K562 (cell line): Measurements from ENCODE around the gene TAS2R42.

ENCODE experiments used
- ARHGAP35 ChIP-seq: fragments of 450-650 bp; IDR thresholded peaks from 2 replicates; pipeline ENCODE4 v1.6.1; 2018; ENCODE audit not compliant: partially characterized antibody
- GABPB1 ChIP-seq: sonication (generic); formaldehyde crosslinking; IDR thresholded peaks from 2 replicates; pipeline ENCODE4 v1.8.0; 2022; ENCODE audit warnings: mild to moderate bottlenecking, missing genetic modification reagents
- JUNB ChIP-seq: fragments of 450-650 bp; formaldehyde crosslinking; conservative IDR thresholded peaks from 2 replicates; pipeline ENCODE4 v1.4.0; 2020; ENCODE audit warnings: mild to moderate bottlenecking
- STAT5A ChIP-seq: IDR thresholded peaks from 2 replicates; pipeline ENCODE4 v1.6.1; 2012; ENCODE audit warnings: low read length, inconsistent platforms, borderline replicate concordance
- ZHX1 ChIP-seq: fragments of 150-350 bp; conservative IDR thresholded peaks from 2 replicates; pipeline ENCODE4 v1.6.1; 2014; ENCODE audit warnings: low read length
- ZNF507 ChIP-seq: conservative IDR thresholded peaks from 2 replicates; pipeline ENCODE4 v1.6.1; 2017; ENCODE audit warnings: missing genetic modification characterization, missing compliant biosample characterization
- TF ChIP-seq, protein P1 (sequence below), 2 experiments: fragments of 150-350 bp in 1 of 2; IDR thresholded peaks; 2 replicates each; pipeline ENCODE4 v1.6.1; 2012 to 2016; ENCODE audit warnings: low read depth in 2 of 2, low read length in 2 of 2, mild to moderate bottlenecking in 1 of 2, moderate library complexity in 1 of 2
- TF ChIP-seq, protein P2 (sequence below): fragments of 450-650 bp; formaldehyde crosslinking; IDR thresholded peaks from 2 replicates; pipeline ENCODE4 v1.4.0; 2020; ENCODE audit warnings: mild to moderate bottlenecking, mixed read lengths

DNA sequence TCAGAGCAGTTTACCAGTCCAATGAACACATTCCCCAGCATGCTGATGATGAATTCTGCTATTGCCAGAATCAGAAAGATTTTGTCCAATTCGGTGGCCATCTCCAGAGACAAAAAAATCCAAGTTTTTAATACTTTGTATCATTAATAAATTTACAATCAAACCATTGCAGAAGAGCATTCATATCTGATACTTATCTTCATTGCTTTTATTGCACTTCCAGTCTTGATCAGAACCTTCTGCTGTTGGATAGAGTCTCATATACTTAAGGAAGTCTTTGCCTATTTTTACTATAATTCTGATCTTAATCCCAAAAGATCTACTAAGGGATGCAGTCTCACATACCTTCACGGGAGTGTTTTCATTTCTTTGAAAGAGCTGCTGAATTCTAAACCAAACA is at the start of gene TAS2R42:
- TF ChIP-seq, protein P1, sequence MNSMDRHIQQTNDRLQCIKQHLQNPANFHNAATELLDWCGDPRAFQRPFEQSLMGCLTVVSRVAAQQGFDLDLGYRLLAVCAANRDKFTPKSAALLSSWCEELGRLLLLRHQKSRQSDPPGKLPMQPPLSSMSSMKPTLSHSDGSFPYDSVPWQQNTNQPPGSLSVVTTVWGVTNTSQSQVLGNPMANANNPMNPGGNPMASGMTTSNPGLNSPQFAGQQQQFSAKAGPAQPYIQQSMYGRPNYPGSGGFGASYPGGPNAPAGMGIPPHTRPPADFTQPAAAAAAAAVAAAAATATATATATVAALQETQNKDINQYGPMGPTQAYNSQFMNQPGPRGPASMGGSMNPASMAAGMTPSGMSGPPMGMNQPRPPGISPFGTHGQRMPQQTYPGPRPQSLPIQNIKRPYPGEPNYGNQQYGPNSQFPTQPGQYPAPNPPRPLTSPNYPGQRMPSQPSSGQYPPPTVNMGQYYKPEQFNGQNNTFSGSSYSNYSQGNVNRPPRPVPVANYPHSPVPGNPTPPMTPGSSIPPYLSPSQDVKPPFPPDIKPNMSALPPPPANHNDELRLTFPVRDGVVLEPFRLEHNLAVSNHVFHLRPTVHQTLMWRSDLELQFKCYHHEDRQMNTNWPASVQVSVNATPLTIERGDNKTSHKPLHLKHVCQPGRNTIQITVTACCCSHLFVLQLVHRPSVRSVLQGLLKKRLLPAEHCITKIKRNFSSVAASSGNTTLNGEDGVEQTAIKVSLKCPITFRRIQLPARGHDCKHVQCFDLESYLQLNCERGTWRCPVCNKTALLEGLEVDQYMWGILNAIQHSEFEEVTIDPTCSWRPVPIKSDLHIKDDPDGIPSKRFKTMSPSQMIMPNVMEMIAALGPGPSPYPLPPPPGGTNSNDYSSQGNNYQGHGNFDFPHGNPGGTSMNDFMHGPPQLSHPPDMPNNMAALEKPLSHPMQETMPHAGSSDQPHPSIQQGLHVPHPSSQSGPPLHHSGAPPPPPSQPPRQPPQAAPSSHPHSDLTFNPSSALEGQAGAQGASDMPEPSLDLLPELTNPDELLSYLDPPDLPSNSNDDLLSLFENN (IDR thresholded peaks at IDR 0.05; ENCODE audit: low read depth in 2 of 2, low read length in 2 of 2), result no peak
- TF ChIP-seq JUNB (CRISPR knock-in tag) (no peak), STAT5A (no peak), GABPB1 (CRISPR knock-in tag) (no peak), ZHX1 (no peak), ZNF507 (tag) (no peak), ARHGAP35 (no peak)
- TF ChIP-seq, protein P2, sequence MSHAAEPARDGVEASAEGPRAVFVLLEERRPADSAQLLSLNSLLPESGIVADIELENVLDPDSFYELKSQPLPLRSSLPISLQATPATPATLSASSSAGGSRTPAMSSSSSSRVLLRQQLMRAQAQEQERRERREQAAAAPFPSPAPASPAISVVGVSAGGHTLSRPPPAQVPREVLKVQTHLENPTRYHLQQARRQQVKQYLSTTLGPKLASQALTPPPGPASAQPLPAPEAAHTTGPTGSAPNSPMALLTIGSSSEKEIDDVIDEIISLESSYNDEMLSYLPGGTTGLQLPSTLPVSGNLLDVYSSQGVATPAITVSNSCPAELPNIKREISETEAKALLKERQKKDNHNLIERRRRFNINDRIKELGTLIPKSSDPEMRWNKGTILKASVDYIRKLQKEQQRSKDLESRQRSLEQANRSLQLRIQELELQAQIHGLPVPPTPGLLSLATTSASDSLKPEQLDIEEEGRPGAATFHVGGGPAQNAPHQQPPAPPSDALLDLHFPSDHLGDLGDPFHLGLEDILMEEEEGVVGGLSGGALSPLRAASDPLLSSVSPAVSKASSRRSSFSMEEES (CRISPR knock-in tag), result no peak
